ENCODE measurements around the gene PRM2. TPM values are rescaled to one million over a fixed set of nuclear protein-coding genes. Genes with fewer than 3 reads are reported as not detected.

PRM2 gene
- total RNA-seq, 1 experiment from 2014 or later: not detected

GRCh38 chr16:11312718-11313492, 36.6 kb upstream of the PRM2 start:
- CTCF ChIA-PET: no interaction called here
- peak overlapping the region; percentile 6 for H3K4me3 Mint-ChIP-seq (ENCODE audit: low read depth, unreplicated experiment)

GRCh38 chr16:11310997-11311561, 34.8 kb upstream of the PRM2 start:
- no peak for TF ChIP-seq CTCF (IDR thresholded peaks at IDR 0.05; ENCODE audit: unreplicated experiment)
- H3K9me3 Mint-ChIP-seq (ENCODE audit: low read depth, unreplicated experiment): no peaks in the 10 kb centered on the region
- H3K4me1 Mint-ChIP-seq (ENCODE audit: low read depth, unreplicated experiment): peaks cover 17% of the 10 kb centered on the region
- no TSS peak for BruUV-seq (replicated peaks)
- no peaks in the 10 kb centered on the region for H3K36me3 Mint-ChIP-seq (ENCODE audit: insufficient read depth, unreplicated experiment)
- no peak for DNase-seq
- H3K27ac Mint-ChIP-seq (ENCODE audit: unreplicated experiment): no peak overlapping the region
- intact Hi-C loops (cut with micrococcal nuclease; ENCODE audit: unreplicated experiment): no loop called here
- peaks cover 7% of the 10 kb centered on the region for H3K27me3 Mint-ChIP-seq (ENCODE audit: unreplicated experiment)
- CTCF ChIA-PET: no interaction called here
- no peak overlapping the region for H3K4me3 Mint-ChIP-seq (ENCODE audit: low read depth, unreplicated experiment)

More at GRCh38 chr16:11312718-11313492, 36.6 kb upstream of the PRM2 start:
- Mint-ChIP-seq H3K9me3 (ENCODE audit: low read depth, unreplicated experiment) (no peaks in the 10 kb centered on the region), H3K36me3 (ENCODE audit: insufficient read depth, unreplicated experiment) (no peaks in the 10 kb centered on the region), H3K27ac (ENCODE audit: unreplicated experiment) (no peak overlapping the region), H3K4me1 (ENCODE audit: low read depth, unreplicated experiment) (peaks cover 10% of the 10 kb centered on the region), H3K27me3 (ENCODE audit: unreplicated experiment) (no peaks in the 10 kb centered on the region)
- DNase-seq: peak; percentile 71
- BruUV-seq (replicated peaks): TSS peak; percentile 58
- intact Hi-C loops (cut with micrococcal nuclease; ENCODE audit: unreplicated experiment): no loop called here
- no peak for TF ChIP-seq CTCF (IDR thresholded peaks at IDR 0.05; ENCODE audit: unreplicated experiment)

GRCh38 chr16:11310634-11310977, 34.3 kb upstream of the PRM2 start:
- no peak overlapping the region for H3K4me3 Mint-ChIP-seq (ENCODE audit: low read depth, unreplicated experiment)
- TF ChIP-seq CTCF (IDR thresholded peaks at IDR 0.05; ENCODE audit: unreplicated experiment): no peak
- peaks cover 17% of the 10 kb centered on the region for H3K4me1 Mint-ChIP-seq (ENCODE audit: low read depth, unreplicated experiment)
- intact Hi-C loops (cut with micrococcal nuclease; ENCODE audit: unreplicated experiment): no loop called here
- no peak for DNase-seq
- no TSS peak for BruUV-seq (replicated peaks)
- H3K36me3 Mint-ChIP-seq (ENCODE audit: insufficient read depth, unreplicated experiment): no peaks in the 10 kb centered on the region
- no peaks in the 10 kb centered on the region for H3K9me3 Mint-ChIP-seq (ENCODE audit: low read depth, unreplicated experiment)
- peaks cover 7% of the 10 kb centered on the region for H3K27me3 Mint-ChIP-seq (ENCODE audit: unreplicated experiment)
- CTCF ChIA-PET: no interaction called here
- H3K27ac Mint-ChIP-seq (ENCODE audit: unreplicated experiment): no peak overlapping the region

GRCh38 chr16:11309895-11310633, 33.8 kb upstream of the PRM2 start:
- DNase-seq: no peak
- intact Hi-C loops (cut with micrococcal nuclease; ENCODE audit: unreplicated experiment): no loop called here
- Mint-ChIP-seq H3K9me3 (ENCODE audit: low read depth, unreplicated experiment) (no peaks in the 10 kb centered on the region), H3K4me3 (ENCODE audit: low read depth, unreplicated experiment) (no peak overlapping the region), H3K4me1 (ENCODE audit: low read depth, unreplicated experiment) (peaks cover 17% of the 10 kb centered on the region), H3K27me3 (ENCODE audit: unreplicated experiment) (peaks cover 7% of the 10 kb centered on the region), H3K36me3 (ENCODE audit: insufficient read depth, unreplicated experiment) (no peaks in the 10 kb centered on the region), H3K27ac (ENCODE audit: unreplicated experiment) (no peak overlapping the region)
- BruUV-seq (replicated peaks): no TSS peak
- CTCF ChIA-PET: no interaction called here
- no peak for TF ChIP-seq CTCF (IDR thresholded peaks at IDR 0.05; ENCODE audit: unreplicated experiment)
